Activated CD4-positive, alpha-beta T cell treated with anti-CD3 and anti-CD28 coated beads, Interleukin-2, Interleukin-6, amounts not matched to agents 100 ng/mL and 50 ng/mL, durations not matched to agents 16 hours and 8 hours (primary cell): ENCODE data around the gene NUDT10.
"Not testable (repeated sequence)": the region's sequence is repeated elsewhere in the genome, so short reads cannot be mapped to it uniquely, and the experiment has no call there.

Source experiments
- DNase-seq: peaks from one replicate; pipeline ENCODE4 v3.0.0-alpha.2; 2020

The NUDT10 gene

GRCh38 chrX:51332188-51332942, at the start of gene NUDT10:
NUDT10 (plus strand) TSS chrX:51332822; CDS start chrX:51332966, 144 bp downstream.
- peak; percentile 32 for DNase-seq

GRCh38 chrX:51292421-51292820, 40.2 kb upstream of the NUDT10 start:
- no peak for DNase-seq

DNA sequence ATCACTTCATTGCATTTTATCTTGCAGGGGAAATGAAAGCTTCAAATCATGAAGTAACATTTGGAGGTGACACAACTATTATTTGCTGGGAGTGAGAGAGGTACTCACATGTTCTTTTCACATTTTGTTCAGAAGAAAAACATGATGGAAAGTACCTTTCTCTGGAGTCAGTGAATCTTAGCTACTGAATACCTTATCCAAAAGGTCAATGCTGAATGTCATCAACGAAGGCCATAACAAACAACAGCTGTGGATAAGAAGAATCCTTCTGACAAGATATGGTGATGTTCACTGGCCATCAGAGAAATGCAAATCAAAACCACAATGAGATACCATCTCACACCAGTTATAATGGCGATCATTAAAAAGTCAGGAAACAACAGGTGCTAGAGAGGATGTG, 36.5 kb upstream of the NUDT10 start:
- no peak for DNase-seq

- DNase-seq, result no peak
Measured at GRCh38 chrX:51316271-51316670, 16.4 kb upstream of the NUDT10 start.

GRCh38 chrX:51332943-51333785, 542 bp downstream of the NUDT10 start:
- DNase-seq, result not testable (repeated sequence)

DNA sequence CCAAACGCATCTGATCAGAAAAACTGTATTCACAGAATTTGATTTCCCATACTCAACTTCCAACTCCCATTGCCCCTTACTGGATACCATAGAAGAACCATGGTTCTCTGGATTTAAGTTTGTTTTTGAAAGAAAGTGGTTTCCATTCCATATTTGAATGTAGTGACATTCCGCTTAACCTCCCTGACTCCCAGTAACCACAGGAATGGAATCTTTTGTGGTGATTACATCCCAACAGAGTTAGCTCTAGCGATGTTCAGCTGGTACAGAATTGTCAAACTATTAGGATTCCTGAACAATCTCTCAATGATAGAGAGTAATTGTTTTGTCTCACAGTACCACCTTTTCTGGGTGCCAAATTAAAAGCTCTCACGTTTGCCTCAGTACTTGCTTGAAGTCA, 1.7 kb downstream of the NUDT10 start:
- no peak for DNase-seq

DNA sequence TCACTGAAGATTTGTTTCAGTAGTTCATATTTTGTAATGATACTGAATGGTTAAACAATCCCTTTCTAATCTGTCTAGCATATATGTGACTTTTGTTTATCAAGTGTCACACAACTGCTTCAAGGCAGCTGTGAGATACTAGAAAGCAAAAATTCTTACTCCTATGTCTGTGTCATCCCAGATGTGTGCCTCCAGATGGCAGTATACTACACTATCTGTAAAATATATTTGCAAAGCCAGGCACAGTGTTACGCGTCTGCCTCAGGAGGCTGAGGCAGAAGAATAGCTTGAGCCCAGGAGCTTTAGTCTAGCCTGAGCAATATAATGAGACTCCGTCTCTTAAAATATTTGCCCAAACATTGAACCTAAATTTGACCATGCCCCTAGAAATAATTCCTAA, 4.0 kb downstream of the NUDT10 start:
- peak; percentile 41 for DNase-seq

GRCh38 chrX:51361251-51361650, 28.6 kb downstream of the NUDT10 start:
- DNase-seq, result no peak

- no peak for DNase-seq
Measured at GRCh38 chrX:51376672-51377071, 44.0 kb downstream of the NUDT10 start.
